Right cardiac atrium (tissue), 5 donors: Measurements from ENCODE around the gene UBC. TPM values are rescaled to one million over a fixed set of nuclear protein-coding genes. Genes with fewer than 3 reads are reported as not detected.
"Not testable (repeated sequence)": the region's sequence is repeated elsewhere in the genome, so short reads cannot be mapped to it uniquely, and the experiment has no call there.

ENCODE experiments used
- ATAC-seq, 2 donors: fragments of 200-7000 bp; cut with Tn5 transposase; one replicate each; pipeline versions ENCODE4 v1.8.0 to v1.9.1; 2020; ENCODE audit warnings: moderate library complexity in 2 of 2, mild to moderate bottlenecking in 1 of 2
- DNase-seq, 3 donors: peaks; one replicate each; pipeline ENCODE4 v3.0.0-alpha.2; 2020
- H3K27ac ChIP-seq: one replicate; pipeline ENCODE4 v1.5.1; 2013; ENCODE audit warnings: mild to moderate bottlenecking, low read length, control low read depth, moderate library complexity
- H3K27me3 ChIP-seq: one replicate; pipeline ENCODE4 v1.6.1; 2013; ENCODE audit not compliant: control insufficient read depth, insufficient read depth
- H3K4me1 ChIP-seq: one replicate; pipeline ENCODE4 v1.6.1; 2013; ENCODE audit warnings: low read length; ENCODE audit not compliant: control insufficient read depth, insufficient read depth
- H3K4me3 ChIP-seq: one replicate; pipeline ENCODE4 v1.5.1; 2013; ENCODE audit warnings: low read length, control low read depth
- H3K9me3 ChIP-seq: one replicate; pipeline ENCODE4 v1.6.1; 2013; ENCODE audit warnings: low read length; ENCODE audit not compliant: control insufficient read depth
- WGBS: extraction: QIAGEN DNeasy Blood & Tissue Kit; methylation state at CpG from one replicate; pipeline ENCODE4 v1.1.7; 2013; 5-methylcytosine and 5-hydroxymethylcytosine counted together
- intact Hi-C, 4 donors: fragments of 100-400 bp; cut with DNase I; formaldehyde crosslinking; loops; one replicate each; pipeline versions ENCODE4 v1.11.0 to v1.14.0; 2022 to 2023
- polyA plus RNA-seq: library from polyadenylated mRNA; stranded (reverse); fragments of 200-250 nt; gene quantifications from one replicate; pipeline ENCODE4 v1.2.3, GENCODE V29; 2013
- total RNA-seq, 4 donors: library from RNA; stranded (reverse); fragmentation: NEBNext Ultra II Directional; extraction: Animal tissue kit (Norgen Biotek cat#: 25700); gene quantifications; one replicate each; pipeline ENCODE4 v1.2.1, GENCODE V29; 2021
- donor health status: healthy with polysubstance abuse.
- donor health status: DM: no; HTN: yes; CAD: no.
- donor health status: DM: no; HTN: no; CAD: no.
- donor health status: DM: no; HTN: yes; CAD: no; lungs with severe emphysema.
- donor health status: DM: yes; HTN: yes; CAD: no.

The UBC gene
- total and polyA plus RNA-seq, 5 donors: 1,045 to 1,141 (median 1,063) TPM

- ATAC-seq (no peak), DNase-seq (peak in 2 of 3 donors; percentile 53 to 78)
- Histone ChIP-seq H3K27me3 (no peaks in the 10 kb centered on the region), H3K27ac (peak overlapping the region; percentile 61), H3K4me1 (peaks cover 9% of the 10 kb centered on the region), H3K4me3 (peak overlapping the region; percentile 60), H3K9me3 (no peaks in the 10 kb centered on the region)
- intact Hi-C loops: no loop called here
- 21% methylated on average over 16 of the region's 16 CpGs for WGBS
Observed at GRCh38 chr12:124921200-124922031, 7.0 kb upstream of the UBC start.

- DNase-seq (no peak), ATAC-seq (no peak)
- Histone ChIP-seq H3K4me1 (peaks cover 9% of the 10 kb centered on the region), H3K4me3 (no peak overlapping the region), H3K27ac (peak overlapping the region; percentile 61), H3K27me3 (no peaks in the 10 kb centered on the region), H3K9me3 (no peaks in the 10 kb centered on the region)
- intact Hi-C loops: no loop called here
- 85% methylated on average over 4 of the region's 4 CpGs for WGBS
Observed at GRCh38 chr12:124920353-124920935, 6.0 kb upstream of the UBC start.

GRCh38 chr12:124919521-124920352, 5.3 kb upstream of the UBC start:
- intact Hi-C loops: no loop called here
- 66% methylated on average over 17 of the region's 17 CpGs for WGBS
- H3K27ac ChIP-seq: peak overlapping the region; percentile 78
- no peaks in the 10 kb centered on the region for H3K27me3 ChIP-seq
- peaks cover 9% of the 10 kb centered on the region for H3K4me1 ChIP-seq
- no peak for ATAC-seq
- H3K9me3 ChIP-seq: no peaks in the 10 kb centered on the region
- H3K4me3 ChIP-seq: no peak overlapping the region
- no peak for DNase-seq

GRCh38 chr12:124918622-124918988, 4.2 kb upstream of the UBC start:
- ATAC-seq, intact Hi-C loops, H3K4me3 ChIP-seq, H3K4me1 ChIP-seq, DNase-seq, H3K9me3 ChIP-seq, H3K27me3 ChIP-seq: not testable (repeated sequence)
- peak overlapping the region; percentile 99 for H3K27ac ChIP-seq
- 68% methylated on average over 3 of the region's 3 CpGs for WGBS

- no peak for ATAC-seq
- 39% methylated on average over 12 of the region's 12 CpGs for WGBS
- no peak for DNase-seq
- Histone ChIP-seq H3K4me3 (peak overlapping the region; percentile 30), H3K9me3 (no peaks in the 10 kb centered on the region), H3K27ac (peak overlapping the region; percentile 99), H3K27me3 (no peaks in the 10 kb centered on the region), H3K4me1 (peaks cover 9% of the 10 kb centered on the region)
- intact Hi-C loops: no loop called here
Observed at GRCh38 chr12:124917841-124918621, 3.6 kb upstream of the UBC start.

- intact Hi-C loops: no loop called here
- Histone ChIP-seq H3K27me3 (no peaks in the 10 kb centered on the region), H3K4me3 (peak overlapping the region; percentile 30), H3K9me3 (no peaks in the 10 kb centered on the region), H3K27ac (peak overlapping the region; percentile 100), H3K4me1 (peaks cover 9% of the 10 kb centered on the region)
- under 1% methylated on average over 19 of the region's 19 CpGs for WGBS
- DNase-seq: peak; percentile 98 to 99 (median 98)
- ATAC-seq: peak; percentile 94 to 96
Observed at GRCh38 chr12:124917135-124917840, 2.8 kb upstream of the UBC start.

- Histone ChIP-seq H3K9me3 (no peaks in the 10 kb centered on the region), H3K27ac (peak overlapping the region; percentile 100), H3K4me1 (peaks cover 10% of the 10 kb centered on the region), H3K27me3 (no peaks in the 10 kb centered on the region), H3K4me3 (peak overlapping the region; percentile 11)
- ATAC-seq: peak; percentile 53 to 73
- intact Hi-C loops: no loop called here
- peak in 2 of 3 donors; percentile 78 to 84 for DNase-seq
- 16% methylated on average over 5 of the region's 5 CpGs for WGBS
Observed at GRCh38 chr12:124916374-124917134, 2.1 kb upstream of the UBC start.

GRCh38 chr12:124915239-124916236, 1.1 kb upstream of the UBC start:
- ATAC-seq: peak in 1 of 2 donors; percentile 7
- Histone ChIP-seq H3K27ac (peak overlapping the region; percentile 99), H3K4me1 (peaks cover 9% of the 10 kb centered on the region), H3K27me3 (no peaks in the 10 kb centered on the region), H3K9me3 (no peaks in the 10 kb centered on the region), H3K4me3 (peak overlapping the region; percentile 91)
- WGBS: 14% methylated on average over 21 of the region's 21 CpGs
- peak; percentile 64 to 85 (median 85) for DNase-seq
- intact Hi-C loops: no loop called here
